HG03103 (cell line): Measurements from ENCODE around the gene STAB1.

Experiments
- ATAC-seq: cut with Tn5 transposase; IDR thresholded peaks from one replicate; pipeline ENCODE4 v1.9.1; 2021; ENCODE audit warnings: low read depth; ENCODE audit not compliant: unreplicated experiment

Gene STAB1

GRCh38 chr3:52502808-52503350 lies 7.7 kb downstream of the STAB1 start:
- no peak for ATAC-seq

GRCh38 chr3:52503788-52504424 lies 8.8 kb downstream of the STAB1 start:
- ATAC-seq = no peak

- ATAC-seq = no peak
Measured at GRCh38 chr3:52504977-52505376, 9.8 kb downstream of the STAB1 start.

GRCh38 chr3:52506266-52506966 lies 11.3 kb downstream of the STAB1 start:
- no peak for ATAC-seq

GRCh38 chr3:52507359-52507758 lies 12.2 kb downstream of the STAB1 start:
- no peak for ATAC-seq

GRCh38 chr3:52509753-52510328 lies 14.7 kb downstream of the STAB1 start:
- no peak for ATAC-seq

GRCh38 chr3:52511509-52511908 lies 16.4 kb downstream of the STAB1 start:
- ATAC-seq = no peak

GRCh38 chr3:52512105-52512504 lies 17.0 kb downstream of the STAB1 start:
- no peak for ATAC-seq

GRCh38 chr3:52512727-52513126 lies 17.6 kb downstream of the STAB1 start:
- ATAC-seq = no peak

- no peak for ATAC-seq
Measured at GRCh38 chr3:52513281-52513680, 18.1 kb downstream of the STAB1 start.

- ATAC-seq = no peak
Measured at GRCh38 chr3:52514576-52514975, 19.4 kb downstream of the STAB1 start.

GRCh38 chr3:52515192-52515591 lies 20.1 kb downstream of the STAB1 start:
- no peak for ATAC-seq

GRCh38 chr3:52516509-52517195 lies 21.5 kb downstream of the STAB1 start:
- ATAC-seq = no peak

- ATAC-seq = no peak
Measured at GRCh38 chr3:52517796-52518722, 22.9 kb downstream of the STAB1 start.

- no peak for ATAC-seq
Measured at GRCh38 chr3:52518723-52519444, 23.7 kb downstream of the STAB1 start.

- ATAC-seq = no peak
Measured at GRCh38 chr3:52519445-52520140, 24.5 kb downstream of the STAB1 start.

GRCh38 chr3:52520141-52520667 lies 25.1 kb downstream of the STAB1 start:
- ATAC-seq = no peak

GRCh38 chr3:52520716-52521487 lies 25.8 kb downstream of the STAB1 start:
- no peak for ATAC-seq
